ENCODE data around the gene POLR1F. TPM values are rescaled to one million over a fixed set of nuclear protein-coding genes. Genes with fewer than 3 reads are reported as not detected.

Gene POLR1F
- total and polyA plus RNA-seq, 2 experiments from 2014 or later = 14.4 to 17.2 TPM

DNA sequence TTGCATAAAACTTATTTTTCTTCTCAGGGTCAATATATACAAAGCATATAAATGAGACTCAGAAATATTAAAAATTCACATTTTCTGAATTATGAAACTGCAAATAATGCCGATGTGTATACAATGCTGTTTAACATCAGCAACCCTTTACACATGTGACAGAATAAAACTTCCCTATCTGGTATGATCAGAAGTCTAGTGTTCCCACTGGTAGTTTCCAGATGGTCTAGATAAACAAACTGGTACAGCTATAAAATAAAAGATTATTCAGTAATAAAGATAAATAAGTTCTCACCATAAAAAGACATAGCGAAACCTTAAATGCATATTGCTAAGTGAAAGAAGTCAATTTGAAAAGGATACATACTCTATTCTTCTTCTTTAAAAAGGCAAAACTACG is 7.9 kb downstream of the POLR1F start:
- Histone ChIP-seq H3K4me1 (ENCODE audit: insufficient read depth) (peaks cover 11% of the 10 kb centered on the region), H3K4me3 (no peak overlapping the region), H3K4me2 (peak overlapping the region; percentile 26)

DNA sequence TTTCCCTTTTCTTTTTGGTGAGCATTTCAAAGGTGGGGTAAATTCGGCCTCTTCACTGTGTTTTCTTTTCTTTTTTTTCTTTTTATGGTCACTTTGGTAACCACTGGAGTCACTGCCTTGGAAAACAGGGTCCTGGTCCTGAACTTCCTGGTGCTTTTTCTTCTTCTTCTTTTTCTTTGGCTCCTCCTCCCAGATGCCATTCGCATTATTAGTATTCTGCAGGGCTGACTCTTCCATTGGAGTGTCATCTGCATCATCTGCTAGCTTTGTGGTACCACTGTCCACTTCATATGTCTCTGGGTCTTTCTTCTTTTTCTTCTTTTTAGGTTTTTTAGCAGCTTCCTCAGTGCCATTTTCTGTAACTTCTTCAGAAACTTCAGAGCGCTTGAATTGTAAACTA is 10.5 kb downstream of the POLR1F start:
- no peaks in the 10 kb centered on the region for H3K9me2 ChIP-seq (replicated peaks; ENCODE audit: insufficient read depth)
- H4K20me1 ChIP-seq (ENCODE audit: insufficient read depth, poor library complexity, severe bottlenecking) = no peaks in the 10 kb centered on the region
- DNase-seq (ENCODE audit: low spot score) = no peak
- H3K27me3 ChIP-seq = no peaks in the 10 kb centered on the region
- H3K4me2 ChIP-seq = no peak overlapping the region
- no peak overlapping the region for H3K27ac ChIP-seq
- peaks cover 13% of the 10 kb centered on the region for H3K79me2 ChIP-seq
- H3K4me3 ChIP-seq = no peak overlapping the region
- no peaks in the 10 kb centered on the region for H3K9me3 ChIP-seq (ENCODE audit: low read depth)
- H3K4me1 ChIP-seq (ENCODE audit: insufficient read depth) = peaks cover 10% of the 10 kb centered on the region
- no peak overlapping the region for H2AFZ ChIP-seq
- WGBS (ENCODE audit: low lambda C conversion rate, missing lambda C conversion rate) = 96% methylated on average over 3 of the region's 3 CpGs
- TF ChIP-seq, protein P1, sequence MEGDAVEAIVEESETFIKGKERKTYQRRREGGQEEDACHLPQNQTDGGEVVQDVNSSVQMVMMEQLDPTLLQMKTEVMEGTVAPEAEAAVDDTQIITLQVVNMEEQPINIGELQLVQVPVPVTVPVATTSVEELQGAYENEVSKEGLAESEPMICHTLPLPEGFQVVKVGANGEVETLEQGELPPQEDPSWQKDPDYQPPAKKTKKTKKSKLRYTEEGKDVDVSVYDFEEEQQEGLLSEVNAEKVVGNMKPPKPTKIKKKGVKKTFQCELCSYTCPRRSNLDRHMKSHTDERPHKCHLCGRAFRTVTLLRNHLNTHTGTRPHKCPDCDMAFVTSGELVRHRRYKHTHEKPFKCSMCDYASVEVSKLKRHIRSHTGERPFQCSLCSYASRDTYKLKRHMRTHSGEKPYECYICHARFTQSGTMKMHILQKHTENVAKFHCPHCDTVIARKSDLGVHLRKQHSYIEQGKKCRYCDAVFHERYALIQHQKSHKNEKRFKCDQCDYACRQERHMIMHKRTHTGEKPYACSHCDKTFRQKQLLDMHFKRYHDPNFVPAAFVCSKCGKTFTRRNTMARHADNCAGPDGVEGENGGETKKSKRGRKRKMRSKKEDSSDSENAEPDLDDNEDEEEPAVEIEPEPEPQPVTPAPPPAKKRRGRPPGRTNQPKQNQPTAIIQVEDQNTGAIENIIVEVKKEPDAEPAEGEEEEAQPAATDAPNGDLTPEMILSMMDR (IDR thresholded peaks at IDR 0.05; ENCODE audit: poor library complexity) = no peak
- TF ChIP-seq EZH2 (IDR thresholded peaks at IDR 0.05; ENCODE audit: borderline replicate concordance) (no peak), EZH2phosphoT487 (IDR thresholded peaks at IDR 0.05; ENCODE audit: low read depth, severe bottlenecking, unreplicated experiment) (no peak)
- no peaks in the 10 kb centered on the region for H3K36me3 ChIP-seq (replicated peaks; ENCODE audit: insufficient read depth, low read depth)

More for the DNA sequence above, 7.9 kb downstream of the POLR1F start:
- Histone ChIP-seq H2AFZ (no peak overlapping the region), H3K9me3 (ENCODE audit: low read depth) (no peaks in the 10 kb centered on the region), H3K9me2 (replicated peaks; ENCODE audit: insufficient read depth) (no peaks in the 10 kb centered on the region), H4K20me1 (ENCODE audit: insufficient read depth, poor library complexity, severe bottlenecking) (no peaks in the 10 kb centered on the region), H3K27me3 (no peaks in the 10 kb centered on the region), H3K27ac (peak overlapping the region; percentile 4), H3K79me2 (peaks cover 34% of the 10 kb centered on the region), H3K36me3 (replicated peaks; ENCODE audit: insufficient read depth, low read depth) (no peaks in the 10 kb centered on the region)
- no peak for TF ChIP-seq EZH2phosphoT487 (IDR thresholded peaks at IDR 0.05; ENCODE audit: low read depth, severe bottlenecking, unreplicated experiment)
- TF ChIP-seq EZH2 (IDR thresholded peaks at IDR 0.05; ENCODE audit: borderline replicate concordance) = no peak
- TF ChIP-seq, protein P1 (IDR thresholded peaks at IDR 0.05; ENCODE audit: poor library complexity) = no peak
- DNase-seq (ENCODE audit: low spot score) = no peak
- 54% methylated on average over 3 of the region's 3 CpGs for WGBS (ENCODE audit: low lambda C conversion rate, missing lambda C conversion rate)

DNA sequence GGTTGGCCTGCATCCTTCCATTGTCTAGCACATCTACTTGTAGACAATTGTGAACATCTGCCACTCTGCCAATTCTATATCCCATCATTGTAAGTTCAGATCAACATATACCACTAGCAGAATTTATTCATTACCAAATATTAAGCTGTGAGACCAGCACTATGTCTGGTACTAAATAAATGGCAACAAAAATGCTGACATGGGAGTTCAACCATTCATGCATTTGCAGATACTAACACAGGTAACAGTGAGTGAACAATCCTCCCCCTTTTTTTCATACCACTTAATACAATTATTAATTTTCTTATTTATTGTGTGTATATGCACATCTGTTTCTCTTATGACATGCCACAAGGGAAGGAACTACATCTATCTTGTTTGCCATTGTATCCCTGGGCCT is 11.9 kb downstream of the POLR1F start:
- Histone ChIP-seq H3K9me3 (ENCODE audit: low read depth) (no peaks in the 10 kb centered on the region), H4K20me1 (ENCODE audit: insufficient read depth, poor library complexity, severe bottlenecking) (no peaks in the 10 kb centered on the region), H3K4me3 (no peak overlapping the region), H3K36me3 (replicated peaks; ENCODE audit: insufficient read depth, low read depth) (no peaks in the 10 kb centered on the region), H2AFZ (no peak overlapping the region), H3K4me2 (no peak overlapping the region), H3K9me2 (replicated peaks; ENCODE audit: insufficient read depth) (no peaks in the 10 kb centered on the region), H3K4me1 (ENCODE audit: insufficient read depth) (peaks cover 8% of the 10 kb centered on the region), H3K27me3 (no peaks in the 10 kb centered on the region), H3K79me2 (no peaks in the 10 kb centered on the region), H3K27ac (no peak overlapping the region)
- TF ChIP-seq, protein P1 (IDR thresholded peaks at IDR 0.05; ENCODE audit: poor library complexity) = no peak
- TF ChIP-seq EZH2phosphoT487 (IDR thresholded peaks at IDR 0.05; ENCODE audit: low read depth, severe bottlenecking, unreplicated experiment) = no peak
- no peak for TF ChIP-seq EZH2 (IDR thresholded peaks at IDR 0.05; ENCODE audit: borderline replicate concordance)
- DNase-seq (ENCODE audit: low spot score) = no peak
